ENCODE results near the gene HSPA12B. TPM values are rescaled to one million over a fixed set of nuclear protein-coding genes. Genes with fewer than 3 reads are reported as not detected.

Gene HSPA12B, protein sequence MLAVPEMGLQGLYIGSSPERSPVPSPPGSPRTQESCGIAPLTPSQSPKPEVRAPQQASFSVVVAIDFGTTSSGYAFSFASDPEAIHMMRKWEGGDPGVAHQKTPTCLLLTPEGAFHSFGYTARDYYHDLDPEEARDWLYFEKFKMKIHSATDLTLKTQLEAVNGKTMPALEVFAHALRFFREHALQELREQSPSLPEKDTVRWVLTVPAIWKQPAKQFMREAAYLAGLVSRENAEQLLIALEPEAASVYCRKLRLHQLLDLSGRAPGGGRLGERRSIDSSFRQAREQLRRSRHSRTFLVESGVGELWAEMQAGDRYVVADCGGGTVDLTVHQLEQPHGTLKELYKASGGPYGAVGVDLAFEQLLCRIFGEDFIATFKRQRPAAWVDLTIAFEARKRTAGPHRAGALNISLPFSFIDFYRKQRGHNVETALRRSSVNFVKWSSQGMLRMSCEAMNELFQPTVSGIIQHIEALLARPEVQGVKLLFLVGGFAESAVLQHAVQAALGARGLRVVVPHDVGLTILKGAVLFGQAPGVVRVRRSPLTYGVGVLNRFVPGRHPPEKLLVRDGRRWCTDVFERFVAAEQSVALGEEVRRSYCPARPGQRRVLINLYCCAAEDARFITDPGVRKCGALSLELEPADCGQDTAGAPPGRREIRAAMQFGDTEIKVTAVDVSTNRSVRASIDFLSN
- not detected in 2 replicates for polyA plus RNA-seq
- polyA minus RNA-seq = not detected in 2 replicates

- Histone ChIP-seq H3K27ac (ENCODE audit: low read length) (no peak within 1 kb of the TSS), H3K9me2 (ENCODE audit: insufficient read depth, low read length) (no peaks in the 10 kb centered on the region), H4K20me1 (ENCODE audit: insufficient read depth) (no peaks in the 10 kb centered on the region), H3K9me3 (ENCODE audit: low read length) (no peaks in the 10 kb centered on the region), H3F3A (ENCODE audit: insufficient read depth, low read length, poor library complexity, severe bottlenecking) (no peaks in the 10 kb centered on the region), H3K4me2 (ENCODE audit: low read length) (no peak within 1 kb of the TSS), H3K36me3 (ENCODE audit: insufficient read depth, low read length) (no peaks in the 10 kb centered on the region), H3K79me2 (replicated peaks; ENCODE audit: insufficient read depth, low read length) (no peaks in the 10 kb centered on the region), H3K9ac (ENCODE audit: low read length) (no peak within 1 kb of the TSS), H2AFZ (ENCODE audit: low read depth, low read length) (no peak within 1 kb of the TSS), H3K4me3 (ENCODE audit: low read length) (no peak within 1 kb of the TSS), H3K27me3 (ENCODE audit: insufficient read depth, low read depth, low read length) (peaks cover 4% of the 10 kb centered on the region)
- TF ChIP-seq RAD21 (conservative IDR thresholded peaks at IDR 0.05) = no peak
- no peak for TF ChIP-seq MXI1 (conservative IDR thresholded peaks at IDR 0.05; ENCODE audit: poor library complexity, severe bottlenecking)
- TF ChIP-seq POLR2AphosphoS5 (IDR thresholded peaks at IDR 0.05) = no peak
- TF ChIP-seq, protein P1, sequence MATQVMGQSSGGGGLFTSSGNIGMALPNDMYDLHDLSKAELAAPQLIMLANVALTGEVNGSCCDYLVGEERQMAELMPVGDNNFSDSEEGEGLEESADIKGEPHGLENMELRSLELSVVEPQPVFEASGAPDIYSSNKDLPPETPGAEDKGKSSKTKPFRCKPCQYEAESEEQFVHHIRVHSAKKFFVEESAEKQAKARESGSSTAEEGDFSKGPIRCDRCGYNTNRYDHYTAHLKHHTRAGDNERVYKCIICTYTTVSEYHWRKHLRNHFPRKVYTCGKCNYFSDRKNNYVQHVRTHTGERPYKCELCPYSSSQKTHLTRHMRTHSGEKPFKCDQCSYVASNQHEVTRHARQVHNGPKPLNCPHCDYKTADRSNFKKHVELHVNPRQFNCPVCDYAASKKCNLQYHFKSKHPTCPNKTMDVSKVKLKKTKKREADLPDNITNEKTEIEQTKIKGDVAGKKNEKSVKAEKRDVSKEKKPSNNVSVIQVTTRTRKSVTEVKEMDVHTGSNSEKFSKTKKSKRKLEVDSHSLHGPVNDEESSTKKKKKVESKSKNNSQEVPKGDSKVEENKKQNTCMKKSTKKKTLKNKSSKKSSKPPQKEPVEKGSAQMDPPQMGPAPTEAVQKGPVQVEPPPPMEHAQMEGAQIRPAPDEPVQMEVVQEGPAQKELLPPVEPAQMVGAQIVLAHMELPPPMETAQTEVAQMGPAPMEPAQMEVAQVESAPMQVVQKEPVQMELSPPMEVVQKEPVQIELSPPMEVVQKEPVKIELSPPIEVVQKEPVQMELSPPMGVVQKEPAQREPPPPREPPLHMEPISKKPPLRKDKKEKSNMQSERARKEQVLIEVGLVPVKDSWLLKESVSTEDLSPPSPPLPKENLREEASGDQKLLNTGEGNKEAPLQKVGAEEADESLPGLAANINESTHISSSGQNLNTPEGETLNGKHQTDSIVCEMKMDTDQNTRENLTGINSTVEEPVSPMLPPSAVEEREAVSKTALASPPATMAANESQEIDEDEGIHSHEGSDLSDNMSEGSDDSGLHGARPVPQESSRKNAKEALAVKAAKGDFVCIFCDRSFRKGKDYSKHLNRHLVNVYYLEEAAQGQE (IDR thresholded peaks at IDR 0.05; ENCODE audit: borderline replicate concordance) = no peak
- no peak for TF ChIP-seq EP300 (conservative IDR thresholded peaks at IDR 0.05; ENCODE audit: poor library complexity, severe bottlenecking)
- no peak for TF ChIP-seq EZH2 (IDR thresholded peaks at IDR 0.05; ENCODE audit: borderline replicate concordance, insufficient read depth, low read length, poor library complexity, severe bottlenecking)
- no peak for TF ChIP-seq SMC3 (conservative IDR thresholded peaks at IDR 0.05; ENCODE audit: poor library complexity)
- no peak for TF ChIP-seq CTCF (IDR thresholded peaks at IDR 0.05; ENCODE audit: poor library complexity, severe bottlenecking)
- TF ChIP-seq TAF1 (IDR thresholded peaks at IDR 0.05; ENCODE audit: low read depth) = no peak
Measured at GRCh38 chr20:3732327-3733118, at the start of gene HSPA12B. HSPA12B (plus strand) TSS chr20:3732685; CDS start chr20:3738675, 5,990 bp downstream.

DNA sequence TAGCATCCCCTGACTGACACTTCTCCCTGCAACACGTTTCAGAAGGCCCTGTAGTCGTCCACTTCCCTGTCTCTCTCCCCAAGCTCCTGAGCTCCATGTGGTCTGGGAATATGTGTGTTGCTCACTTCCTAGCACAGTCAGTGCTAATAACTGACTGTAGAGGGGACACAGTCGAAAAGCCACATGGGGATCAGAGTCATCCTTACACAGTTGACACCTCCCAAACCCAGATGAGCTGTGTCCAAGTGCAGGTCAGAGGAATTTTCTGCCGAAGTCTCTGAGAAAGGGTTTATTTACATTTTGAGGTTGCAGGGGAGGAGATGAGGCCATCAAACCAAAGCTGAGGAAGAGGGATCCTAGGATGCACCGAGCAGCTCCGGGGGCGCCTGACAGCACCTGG lies 47.1 kb upstream of the HSPA12B start:
- H3K9me2 ChIP-seq (ENCODE audit: insufficient read depth, low read length) = no peaks in the 10 kb centered on the region
- no peak overlapping the region for H3K4me2 ChIP-seq (ENCODE audit: low read length)
- H3K79me2 ChIP-seq (replicated peaks; ENCODE audit: insufficient read depth, low read length) = no peaks in the 10 kb centered on the region
- no peak for TF ChIP-seq SMC3 (conservative IDR thresholded peaks at IDR 0.05; ENCODE audit: poor library complexity)
- TF ChIP-seq TAF1 (IDR thresholded peaks at IDR 0.05; ENCODE audit: low read depth) = no peak
- TF ChIP-seq MXI1 (conservative IDR thresholded peaks at IDR 0.05; ENCODE audit: poor library complexity, severe bottlenecking) = no peak
- no peak for TF ChIP-seq POLR2AphosphoS5 (IDR thresholded peaks at IDR 0.05)
- TF ChIP-seq, protein P1 (IDR thresholded peaks at IDR 0.05; ENCODE audit: borderline replicate concordance) = no peak
- TF ChIP-seq RAD21 (conservative IDR thresholded peaks at IDR 0.05) = no peak
- TF ChIP-seq CTCF (IDR thresholded peaks at IDR 0.05; ENCODE audit: poor library complexity, severe bottlenecking) = no peak
- no peak for TF ChIP-seq EZH2 (IDR thresholded peaks at IDR 0.05; ENCODE audit: borderline replicate concordance, insufficient read depth, low read length, poor library complexity, severe bottlenecking)
- no peak for TF ChIP-seq EP300 (conservative IDR thresholded peaks at IDR 0.05; ENCODE audit: poor library complexity, severe bottlenecking)
- no peak overlapping the region for H3K4me3 ChIP-seq (ENCODE audit: low read length)
- no peak overlapping the region for H3K27ac ChIP-seq (ENCODE audit: low read length)
- H4K20me1 ChIP-seq (ENCODE audit: insufficient read depth) = no peaks in the 10 kb centered on the region
- no peaks in the 10 kb centered on the region for H3K9me3 ChIP-seq (ENCODE audit: low read length)
- H3F3A ChIP-seq (ENCODE audit: insufficient read depth, low read length, poor library complexity, severe bottlenecking) = no peaks in the 10 kb centered on the region
- H3K9ac ChIP-seq (ENCODE audit: low read length) = no peak overlapping the region
- no peaks in the 10 kb centered on the region for H3K36me3 ChIP-seq (ENCODE audit: insufficient read depth, low read length)
- H3K27me3 ChIP-seq (ENCODE audit: insufficient read depth, low read depth, low read length) = peaks cover 17% of the 10 kb centered on the region
- H2AFZ ChIP-seq (ENCODE audit: low read depth, low read length) = no peak overlapping the region
